K562 (cell line): ENCODE data around the gene PHACTR2. TPM values are rescaled to one million over a fixed set of nuclear protein-coding genes. Genes with fewer than 3 reads are reported as not detected.

Experiments
- ATAC-seq: fragments of 200-7000 bp; cut with Tn5 transposase; 3 replicates; pipeline ENCODE4 v1.9.1; 2020; ENCODE audit warnings: moderate library complexity
- BruUV-seq: library from RNA; stranded (reverse); fragments of 400-500 nt; replicated peaks from 2 replicates; lab custom pipeline; 2021; lab: Mats Ljungman, UMichigan
- CTCF ChIA-PET: fragments of 300-600 bp; formaldehyde crosslinking; extraction: SDS; loops from one replicate; lab custom pipeline; 2021; ENCODE audit warnings: low intra/inter-chr PET ratio; lab: Yijun Ruan, JAX
- POLR2A ChIA-PET: fragments of 300-600, 350-650 bp; sonication (Branson Sonifier 250); formaldehyde crosslinking; extraction: SDS; loops from one replicate; lab custom pipeline; 2021; ENCODE audit warnings: antibody characterized with exemption, inconsistent platforms; lab: Yijun Ruan, JAX
- DNase-seq, 4 experiments: peaks; one replicate each; pipeline versions ENCODE4 v3.0.0 to v3.0.0-alpha.2; 2011 to 2018; ENCODE audit warnings: low spot score in 3 of 4, mixed read lengths in 3 of 4; ENCODE audit errors: extremely low read depth in 1 of 4
- FAIRE-seq: peaks from 2 replicates; lab custom pipeline; 2011; peaks lifted over from hg19 to GRCh38; lab: Jason Lieb, UNC
- H2AFZ ChIP-seq: 2 replicates; pipeline ENCODE4 v1.6.0; 2011; ENCODE audit warnings: low read depth, low read length, control low read depth, inconsistent platforms
- H3K27ac ChIP-seq: fragments of 200-600 bp; 3 replicates; pipeline ENCODE4 v1.8.0; 2011; ENCODE audit warnings: low read depth, mild to moderate bottlenecking, control low read depth, inconsistent platforms, low read length, moderate library complexity, mixed read lengths; ENCODE audit errors: extremely low read depth
- H3K27me3 ChIP-seq, 2 experiments: fragments of 300-600 bp in 1 of 2; 2 replicates in 1 of 2; 3 replicates in 1 of 2; pipeline versions ENCODE4 v1.6.0 to v1.8.0; 2011; ENCODE audit warnings: inconsistent platforms in 2 of 2, low read length in 2 of 2, mild to moderate bottlenecking in 1 of 2, mixed read lengths in 1 of 2, moderate library complexity in 1 of 2; ENCODE audit not compliant: control insufficient read depth in 2 of 2, insufficient read depth in 2 of 2
- H3K36me3 ChIP-seq: fragments of 300-600 bp; 3 replicates; pipeline ENCODE4 v1.8.0; 2011; ENCODE audit warnings: mild to moderate bottlenecking, low read length, inconsistent platforms; ENCODE audit not compliant: control insufficient read depth, insufficient read depth
- H3K4me1 ChIP-seq, 2 experiments: fragments of 200-600 bp in 1 of 2; replicated peaks in 1 of 2; 2 replicates in 1 of 2; 3 replicates in 1 of 2; pipeline versions ENCODE4 v1.5.1 to v1.8.0; 2011; ENCODE audit warnings: inconsistent platforms in 2 of 2, low read length in 2 of 2, mild to moderate bottlenecking in 1 of 2, mixed read lengths in 1 of 2, moderate library complexity in 1 of 2; ENCODE audit not compliant: control insufficient read depth in 2 of 2, insufficient read depth in 2 of 2
- H3K4me2 ChIP-seq: 2 replicates; pipeline ENCODE4 v1.6.1; 2011; ENCODE audit warnings: low read length, control low read depth, inconsistent platforms, mixed read lengths; ENCODE audit not compliant: insufficient read depth
- H3K4me3 ChIP-seq: fragments of 200-600 bp; sonication (generic), shearing (Covaris generic); 2 replicates; pipeline ENCODE4 v1.5.1; 2016; ENCODE audit warnings: control low read depth, inconsistent platforms
- H3K79me2 ChIP-seq: fragments of 200-600 bp; 3 replicates; pipeline ENCODE4 v1.8.0; 2011; ENCODE audit warnings: low read length, inconsistent platforms; ENCODE audit not compliant: control insufficient read depth, insufficient read depth
- H3K9ac ChIP-seq, 2 experiments: 2 replicates each; pipeline versions ENCODE4 v1.6.0 to v1.6.1; 2011; ENCODE audit warnings: low read depth in 2 of 2, low read length in 2 of 2, control low read depth in 1 of 2, inconsistent platforms in 1 of 2, mild to moderate bottlenecking in 1 of 2, mixed read lengths in 1 of 2; ENCODE audit not compliant: insufficient read depth in 1 of 2
- H3K9me1 ChIP-seq: one replicate; pipeline ENCODE4 v1.6.0; 2011; ENCODE audit warnings: inconsistent platforms, mild to moderate bottlenecking, low read length, moderate library complexity; ENCODE audit not compliant: control insufficient read depth, insufficient read depth
- H3K9me3 ChIP-seq: replicated peaks from 2 replicates; pipeline ENCODE4 v1.5.1; 2011; ENCODE audit warnings: low read depth, low read length, inconsistent platforms; ENCODE audit not compliant: control insufficient read depth, insufficient read depth
- H4K20me1 ChIP-seq: replicated peaks from 2 replicates; pipeline ENCODE4 v1.6.1; 2011; ENCODE audit warnings: low read length, inconsistent platforms, mixed read lengths; ENCODE audit not compliant: control insufficient read depth, insufficient read depth
- ARID2 ChIP-seq: fragments of 450-650 bp; IDR thresholded peaks from 2 replicates; pipeline ENCODE4 v1.6.1; 2017; ENCODE audit warnings: antibody characterized with exemption, mild to moderate bottlenecking
- CHD1 ChIP-seq: fragments of 200-600 bp; sonication (generic); IDR thresholded peaks from one replicate; pipeline ENCODE4 v1.6.1; 2012; ENCODE audit warnings: mild to moderate bottlenecking, moderate library complexity, low read length, inconsistent platforms
- HBP1 ChIP-seq: fragments of 450-650 bp; formaldehyde crosslinking; IDR thresholded peaks from 2 replicates; pipeline ENCODE4 v1.4.0; 2022; ENCODE audit warnings: missing genetic modification characterization
- HDAC8 ChIP-seq: fragments of 450-650 bp; IDR thresholded peaks from 2 replicates; pipeline ENCODE4 v1.6.1; 2016; ENCODE audit warnings: mild to moderate bottlenecking, missing genetic modification characterization, moderate library complexity, missing compliant biosample characterization
- HOXB6 ChIP-seq: fragments of 250-450 bp; sonication (Bioruptor Pico); IDR thresholded peaks from 2 replicates; pipeline ENCODE4 v1.5.1; 2022; ENCODE audit warnings: mild to moderate bottlenecking, borderline replicate concordance
- KDM2B ChIP-seq: fragments of 250-450 bp; sonication (Bioruptor Pico); IDR thresholded peaks from 2 replicates; pipeline ENCODE4 v1.8.0; 2021; ENCODE audit warnings: mild to moderate bottlenecking, moderate library complexity
- MYC ChIP-seq, 2 experiments: fragments of 250-450 bp in 1 of 2; sonication (Bioruptor Pico) in 1 of 2; IDR thresholded peaks; 2 replicates each; pipeline versions ENCODE4 v1.5.1 to v1.6.1; 2012 to 2021; ENCODE audit warnings: low read depth in 2 of 2, borderline replicate concordance in 1 of 2, improper control_type of control experiment in 1 of 2, low read length in 1 of 2, mild to moderate bottlenecking in 1 of 2, moderate library complexity in 1 of 2
- NFRKB ChIP-seq: fragments of 450-650 bp; IDR thresholded peaks from 2 replicates; pipeline ENCODE4 v1.6.1; 2016; ENCODE audit warnings: low read depth
- SIN3A ChIP-seq, 2 experiments: fragments of 150-350 bp in 1 of 2; IDR thresholded peaks; 2 replicates each; pipeline ENCODE4 v1.6.1; 2011 to 2016; ENCODE audit warnings: borderline replicate concordance in 2 of 2, low read depth in 2 of 2, low read length in 2 of 2, mild to moderate bottlenecking in 2 of 2, moderate library complexity in 2 of 2; ENCODE audit not compliant: control insufficient read depth in 1 of 2
- SMARCA4 ChIP-seq: fragments of 450-650 bp; IDR thresholded peaks from 2 replicates; pipeline ENCODE4 v1.6.1; 2016
- ZBTB1 ChIP-seq: sonication (generic); formaldehyde crosslinking; IDR thresholded peaks from 2 replicates; pipeline ENCODE4 v1.8.1; 2023; ENCODE audit warnings: missing genetic modification reagents, low read depth, mild to moderate bottlenecking, borderline replicate concordance
- ZBTB17 ChIP-seq: fragments of 450-650 bp; formaldehyde crosslinking; IDR thresholded peaks from 2 replicates; pipeline ENCODE4 v1.4.0; 2020; ENCODE audit warnings: mild to moderate bottlenecking
- ZBTB43 ChIP-seq: sonication (generic); formaldehyde crosslinking; IDR thresholded peaks from 2 replicates; pipeline ENCODE4 v1.8.0; 2023; ENCODE audit warnings: mild to moderate bottlenecking, missing genetic modification reagents
- ZHX1 ChIP-seq: fragments of 150-350 bp; conservative IDR thresholded peaks from 2 replicates; pipeline ENCODE4 v1.6.1; 2014; ENCODE audit warnings: low read length
- ZNF197 ChIP-seq: fragments of 200-800 bp; sonication (Bioruptor generic); IDR thresholded peaks from 2 replicates; pipeline ENCODE4 v1.6.1; 2016; ENCODE audit warnings: low read depth, missing genetic modification characterization, missing compliant biosample characterization
- ZNF224 ChIP-seq: sonication (generic); formaldehyde crosslinking; IDR thresholded peaks from 2 replicates; pipeline ENCODE4 v1.8.0; 2022; ENCODE audit warnings: mild to moderate bottlenecking, missing genetic modification reagents
- WGBS: fragments of 100-300 bp; shearing (Covaris generic); methylation state at CpG from one replicate; pipeline ENCODE4 v1.1.6; 2016; ENCODE audit warnings: low coverage, mixed read lengths; ENCODE audit not compliant: insufficient coverage; ENCODE audit errors: missing lambda C conversion rate; 5-methylcytosine and 5-hydroxymethylcytosine counted together
- in situ Hi-C: fragments of 300-500 bp; cut with MboI; formaldehyde crosslinking; loops from 4 replicates; pipeline ENCODE4 v1.15.0; 2018; ENCODE audit warnings: inconsistent platforms, mixed read lengths
- intact Hi-C: fragments of 100-400 bp; cut with micrococcal nuclease; formaldehyde crosslinking; loops from 2 replicates; pipeline ENCODE4 v1.14.2; 2022
- polyA plus RNA-seq, 8 experiments: library from polyadenylated mRNA; depleted of rRNA in 4 of 8; stranded (reverse) in 5 of 8; unstranded in 3 of 8; fragments of >200 nt; fragmentation: Nextera tagmentation in 2 of 8; fragmentation: Illumina TruSeq in 1 of 8; extraction: Ambion mirVana in 2 of 8; extraction: Trizol in 1 of 8; gene quantifications; 2 replicates each; pipeline versions ENCODE4 v1.2.1 to v1.2.3, GENCODE V29; 2011 to 2014; ENCODE audit warnings: inconsistent platforms in 1 of 8, missing spikeins in 1 of 8
- total RNA-seq, 7 experiments: library from RNA; depleted of rRNA in 6 of 7; stranded (reverse); fragments of >200 nt in 6 of 7; fragmentation: Illumina TruSeq in 2 of 7; extraction: Trizol in 2 of 7; gene quantifications; 2 replicates each; pipeline versions ENCODE4 v1.2.1 to v1.2.3, GENCODE V29; 2011 to 2021; ENCODE audit warnings: low replicate concordance in 1 of 7

The PHACTR2 gene
- total and polyA plus RNA-seq, 9 of the 15 experiments (the other 6 are each of a cell fraction or from before 2014, with no cell fraction given) = 5.3 to 52.5 (median 22.9) TPM

GRCh38 chr6:143843677-143843999 lies 165.9 kb downstream of the PHACTR2 start:
- Histone ChIP-seq H4K20me1 (no peaks in the 10 kb centered on the region), H3K4me2 (peak overlapping the region; percentile 91), H2AFZ (peak overlapping the region; percentile 81), H3K9me1 (no peaks in the 10 kb centered on the region), H3K27me3 (no peaks in the 10 kb centered on the region), H3K79me2 (peaks cover 56% of the 10 kb centered on the region), H3K4me3 (peak overlapping the region; percentile 78), H3K36me3 (peaks cover 46% of the 10 kb centered on the region), H3K27ac (peak overlapping the region; percentile 94), H3K4me1 (peaks cover 2 to 9% of the 10 kb centered on the region in 2 experiments; a peak in 4 of 5 replicates), H3K9me3 (no peaks in the 10 kb centered on the region), H3K9ac (peak overlapping the region; percentile 94 to 99)
- peak; percentile 1 for ATAC-seq
- ChIA-PET POLR2A (interaction anchor here (0.6 to 2.4 kb wide), 17 partner anchors 11 to 945 kb away, joined by 3 to 13 read pairs (median 4); no protein-coding TSS in a partner anchor), CTCF (no interaction called here)
- in situ Hi-C loops = no loop called here
- DNase-seq = peak in 1 of 4 experiments; percentile 42
- no TSS peak for BruUV-seq
- WGBS = 2% methylated on average over 9 of the region's 9 CpGs
- intact Hi-C loops = loop anchor here (2.0 to 5.0 kb wide), 3 partner anchors 37 to 251 kb away; partner anchors contain the start of gene PHACTR2
- FAIRE-seq = no peak
- no peak for TF ChIP-seq MYC (IDR thresholded peaks at IDR 0.05; ENCODE audit: low read depth, low read length)
- TF ChIP-seq MYC (CRISPR knock-in tag; IDR thresholded peaks at IDR 0.05; ENCODE audit: borderline replicate concordance, low read depth) = 0 out of 2 replicates have a peak, but pooled peaks have one; percentile 70
- 0 out of 2 replicates have a peak, but pooled peaks have one; percentile 22 for TF ChIP-seq NFRKB
- no peak for TF ChIP-seq ZBTB43 (CRISPR knock-in tag)
- TF ChIP-seq KDM2B = no peak
- peak; percentile 0; the same call in 1 of the 2 replicates for TF ChIP-seq ZNF224 (CRISPR knock-in tag)
- TF ChIP-seq ZHX1 = no peak
- TF ChIP-seq HOXB6 (CRISPR knock-in tag) = no peak
- TF ChIP-seq SIN3A (IDR thresholded peaks at IDR 0.05; ENCODE audit: borderline replicate concordance in 2 of 2, control insufficient read depth in 1 of 2, low read depth in 2 of 2, low read length in 2 of 2) = no peak
- TF ChIP-seq ARID2 = no peak
- TF ChIP-seq CHD1 = peak; percentile 47
- 0 out of 2 replicates have a peak, but pooled peaks have one; percentile 15 for TF ChIP-seq ZBTB1
- TF ChIP-seq HBP1 (CRISPR knock-in tag) = 0 out of 2 replicates have a peak, but pooled peaks have one; percentile 1
- TF ChIP-seq SMARCA4 = 0 out of 2 replicates have a peak, but pooled peaks have one; percentile 10
- peak; percentile 17; the same call in 1 of the 2 replicates for TF ChIP-seq HDAC8
- no peak for TF ChIP-seq ZBTB17 (CRISPR knock-in tag)
- TF ChIP-seq ZNF197 (CRISPR knock-in tag) = no peak
